GM12872 (cell line): ENCODE results near the gene SMIM29.
A peak's percentile ranks its signal among the peaks of the same experiment; 100 is the strongest.

Source experiments
- TF ChIP-seq, protein P1 (sequence below): IDR thresholded peaks from 3 replicates; pipeline ENCODE4 v1.5.1; 2011; ENCODE audit warnings: low read depth, mild to moderate bottlenecking, low read length, moderate library complexity; ENCODE audit not compliant: insufficient read depth

Gene SMIM29

DNA sequence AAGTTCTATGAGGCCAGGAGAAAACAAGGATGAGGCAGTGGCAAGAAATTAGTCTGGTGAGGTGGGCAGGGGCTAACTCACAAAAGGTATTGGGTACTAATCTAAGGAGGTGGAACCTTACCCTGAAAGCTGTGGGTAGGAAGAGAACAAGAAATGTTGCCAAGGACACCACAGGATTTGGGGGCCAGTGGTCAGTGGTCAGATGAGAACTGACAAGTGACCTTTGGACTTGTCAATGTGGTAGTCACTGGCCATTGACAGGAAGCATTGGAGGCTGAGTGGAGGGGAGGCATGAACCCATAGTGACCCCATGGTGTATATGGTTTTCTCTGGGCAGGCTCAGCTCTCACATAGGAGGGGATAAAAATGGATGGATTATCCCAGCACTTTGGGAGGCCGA, 25.3 kb upstream of the SMIM29 start:
- TF ChIP-seq, protein P1, sequence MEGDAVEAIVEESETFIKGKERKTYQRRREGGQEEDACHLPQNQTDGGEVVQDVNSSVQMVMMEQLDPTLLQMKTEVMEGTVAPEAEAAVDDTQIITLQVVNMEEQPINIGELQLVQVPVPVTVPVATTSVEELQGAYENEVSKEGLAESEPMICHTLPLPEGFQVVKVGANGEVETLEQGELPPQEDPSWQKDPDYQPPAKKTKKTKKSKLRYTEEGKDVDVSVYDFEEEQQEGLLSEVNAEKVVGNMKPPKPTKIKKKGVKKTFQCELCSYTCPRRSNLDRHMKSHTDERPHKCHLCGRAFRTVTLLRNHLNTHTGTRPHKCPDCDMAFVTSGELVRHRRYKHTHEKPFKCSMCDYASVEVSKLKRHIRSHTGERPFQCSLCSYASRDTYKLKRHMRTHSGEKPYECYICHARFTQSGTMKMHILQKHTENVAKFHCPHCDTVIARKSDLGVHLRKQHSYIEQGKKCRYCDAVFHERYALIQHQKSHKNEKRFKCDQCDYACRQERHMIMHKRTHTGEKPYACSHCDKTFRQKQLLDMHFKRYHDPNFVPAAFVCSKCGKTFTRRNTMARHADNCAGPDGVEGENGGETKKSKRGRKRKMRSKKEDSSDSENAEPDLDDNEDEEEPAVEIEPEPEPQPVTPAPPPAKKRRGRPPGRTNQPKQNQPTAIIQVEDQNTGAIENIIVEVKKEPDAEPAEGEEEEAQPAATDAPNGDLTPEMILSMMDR: no peak

DNA sequence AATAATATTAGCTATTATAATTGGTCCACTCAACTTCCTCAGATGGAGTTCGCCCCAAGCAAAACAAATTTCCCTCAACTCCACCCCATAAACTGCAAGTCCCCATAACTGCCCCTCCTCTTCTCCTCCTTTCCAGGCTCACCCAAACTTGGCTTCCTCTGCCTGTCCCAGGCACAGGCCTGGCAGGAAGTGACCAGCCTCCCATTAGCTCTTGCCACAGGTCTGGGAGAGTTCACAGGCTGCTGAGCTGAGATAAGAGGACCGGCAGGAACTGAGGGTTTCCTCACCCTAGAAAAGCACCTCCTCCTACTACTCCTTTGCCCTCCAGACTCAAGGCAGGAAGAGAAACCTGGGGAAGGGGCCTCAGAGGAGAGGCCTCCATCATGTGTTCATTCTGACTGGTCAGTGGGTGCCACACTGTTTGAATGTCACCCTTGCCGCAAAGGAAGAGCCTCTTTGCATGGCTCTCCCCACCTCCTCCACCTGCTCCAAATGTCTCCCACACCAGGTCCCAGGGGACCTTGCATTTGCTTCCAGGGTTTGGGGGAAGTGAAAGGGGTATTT, 24.5 kb upstream of the SMIM29 start:
- TF ChIP-seq, protein P1: no peak

DNA sequence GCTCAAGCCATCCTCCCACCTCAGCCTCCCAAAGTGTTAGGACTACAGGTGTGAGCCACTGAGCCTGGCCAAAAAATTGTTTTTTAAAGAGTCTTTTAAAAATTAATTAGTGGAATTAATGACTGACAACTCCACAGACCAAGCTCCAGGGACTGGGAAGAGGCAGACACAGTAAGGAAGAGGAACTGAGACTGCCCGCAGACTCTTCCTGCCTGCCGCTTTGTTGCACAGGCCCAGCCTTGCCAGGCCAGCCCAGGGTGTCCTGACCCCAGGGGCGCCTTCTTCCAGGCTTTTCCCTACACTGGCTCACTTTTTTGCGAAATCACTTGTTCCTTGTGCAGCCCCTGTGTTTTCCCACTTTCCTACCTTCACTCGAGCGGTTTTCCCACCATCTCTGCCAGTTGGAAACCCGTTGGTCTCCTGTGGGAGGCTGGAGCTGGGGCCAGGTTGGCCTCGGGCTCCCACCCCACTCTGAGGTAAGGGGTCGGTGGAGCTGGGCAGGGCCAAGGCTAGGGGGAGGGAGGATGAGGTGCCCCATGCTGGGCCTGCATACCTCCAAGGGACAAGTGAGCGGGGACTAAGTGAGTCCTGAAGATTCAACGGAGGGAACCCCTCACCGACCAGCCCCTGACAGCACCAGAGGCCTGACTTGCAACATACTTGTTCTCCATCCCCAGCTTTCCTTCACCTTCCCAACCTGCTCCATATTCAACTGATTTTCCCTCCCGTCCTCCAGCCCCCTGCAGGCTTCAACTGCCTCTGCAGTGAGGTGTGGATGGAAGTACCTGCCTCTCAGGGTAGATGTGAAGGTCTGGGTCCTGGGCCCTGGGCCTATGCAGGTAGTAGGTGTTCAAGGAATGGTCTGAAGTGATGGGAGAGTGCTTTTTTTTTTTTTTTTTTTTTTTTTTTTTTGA, 23.5 kb upstream of the SMIM29 start:
- TF ChIP-seq, protein P1: peak; percentile 37; the same call in 2 of the 3 replicates

GRCh38 chr6:34267746-34268145, 18.9 kb upstream of the SMIM29 start:
- TF ChIP-seq, protein P1: no peak

DNA sequence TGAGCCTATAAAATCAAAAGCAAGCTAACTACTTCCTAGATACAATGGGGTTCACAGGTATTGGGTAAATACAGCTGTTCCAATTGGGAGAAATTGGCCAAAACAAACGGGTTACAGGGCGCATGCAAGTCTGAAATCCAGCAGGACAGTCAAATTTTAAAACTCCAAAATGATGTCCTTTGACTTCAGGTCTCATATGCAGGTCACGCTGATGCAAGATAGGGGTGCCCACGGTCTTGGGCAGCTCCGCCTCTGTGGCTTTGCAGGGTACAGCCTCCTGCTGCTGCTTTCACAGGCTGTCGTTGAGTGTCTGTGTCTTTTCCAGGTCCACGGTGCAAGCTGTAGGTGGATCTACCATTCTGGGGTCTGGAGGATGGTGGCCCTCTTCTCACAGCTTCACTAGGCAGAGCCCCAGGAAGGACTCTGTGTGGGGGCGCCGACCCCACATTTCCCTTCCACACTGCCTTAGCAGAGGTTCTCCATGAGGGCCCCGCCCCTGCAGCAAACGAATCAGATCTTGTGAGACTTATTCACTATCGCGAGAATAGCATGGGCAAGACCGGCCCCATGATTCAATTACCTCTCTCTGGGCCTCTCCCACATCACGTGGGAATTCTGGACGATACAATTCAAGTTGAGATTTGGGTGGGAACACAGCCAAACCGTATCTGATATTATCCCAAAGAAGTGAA, 11.9 kb upstream of the SMIM29 start:
- TF ChIP-seq, protein P1: no peak

DNA sequence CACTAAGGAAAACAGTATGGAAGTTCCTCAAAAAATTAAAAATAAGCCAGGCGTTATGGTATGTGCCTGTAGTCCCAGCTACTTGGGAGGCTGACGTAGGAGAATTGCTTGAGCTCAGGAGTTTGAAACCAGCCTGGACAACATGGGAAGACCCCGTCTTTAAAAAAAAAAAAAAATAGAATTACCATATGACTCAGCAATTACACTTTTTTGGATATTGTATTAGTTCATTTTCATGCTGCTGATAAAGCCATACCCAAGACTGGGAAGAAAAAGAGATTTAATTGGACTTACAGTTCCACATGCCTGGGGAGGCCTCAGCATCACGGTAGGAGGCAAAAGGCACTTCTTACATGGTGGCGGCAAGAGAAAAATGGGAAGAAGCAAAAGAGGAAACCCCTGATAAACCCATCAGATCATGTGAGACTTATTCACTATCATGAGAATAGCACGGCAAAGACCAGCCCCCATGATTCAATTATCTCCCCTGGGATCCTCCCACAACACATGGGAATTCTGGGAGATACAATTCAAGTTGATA, 10.8 kb upstream of the SMIM29 start:
- TF ChIP-seq, protein P1: no peak
